HG03159 (cell line): ENCODE measurements around the gene CD37.

Experiments
- ATAC-seq: cut with Tn5 transposase; IDR thresholded peaks from one replicate; pipeline ENCODE4 v1.9.1; 2021; ENCODE audit warnings: mild to moderate bottlenecking, moderate library complexity; ENCODE audit not compliant: unreplicated experiment

CD37 gene

DNA sequence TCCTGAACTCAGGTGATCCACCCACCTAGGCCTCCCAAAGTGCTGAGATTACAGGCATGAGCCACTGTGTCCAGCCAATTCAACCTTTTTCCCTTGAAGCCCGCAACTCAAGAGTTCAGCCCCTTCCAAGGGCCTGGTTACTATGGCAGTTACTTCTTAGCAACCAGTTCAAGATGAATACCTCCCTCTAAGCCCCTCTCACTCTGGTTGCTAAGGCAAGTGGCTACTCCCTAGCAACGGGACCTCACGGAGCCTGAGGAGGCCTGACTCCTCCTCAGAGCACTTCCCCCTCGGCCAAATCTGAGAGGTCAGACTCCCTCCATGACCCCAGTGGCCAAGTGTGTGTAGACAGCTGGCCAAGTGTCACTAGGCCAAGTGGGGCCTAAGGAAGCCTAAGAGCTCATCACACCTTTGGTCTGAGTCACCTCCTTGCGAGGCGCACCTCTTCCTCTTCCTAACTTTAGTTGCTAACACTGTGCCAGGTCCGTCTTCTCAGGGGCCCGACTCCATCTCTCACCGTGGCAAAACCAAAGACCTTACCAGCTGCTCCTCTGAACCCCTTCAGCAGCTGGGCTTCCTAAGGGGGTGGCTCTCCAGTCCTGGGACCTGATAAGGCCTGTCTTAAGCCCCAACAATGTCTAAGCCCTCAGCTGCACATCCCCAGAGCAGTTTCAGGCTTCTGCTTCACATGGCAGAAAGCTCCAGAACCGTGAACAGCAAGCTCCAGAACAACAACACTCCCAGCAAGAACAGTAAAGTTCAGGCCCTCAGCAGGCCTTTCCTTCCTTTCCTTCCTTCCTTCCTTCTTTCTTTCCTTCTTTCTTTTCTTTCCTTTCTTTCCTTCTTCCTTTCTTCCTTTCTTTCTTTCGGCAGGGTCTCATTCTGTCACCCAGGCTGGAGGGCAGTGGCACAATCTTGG lies 9.6 kb downstream of the CD37 start:
- ATAC-seq = no peak

DNA sequence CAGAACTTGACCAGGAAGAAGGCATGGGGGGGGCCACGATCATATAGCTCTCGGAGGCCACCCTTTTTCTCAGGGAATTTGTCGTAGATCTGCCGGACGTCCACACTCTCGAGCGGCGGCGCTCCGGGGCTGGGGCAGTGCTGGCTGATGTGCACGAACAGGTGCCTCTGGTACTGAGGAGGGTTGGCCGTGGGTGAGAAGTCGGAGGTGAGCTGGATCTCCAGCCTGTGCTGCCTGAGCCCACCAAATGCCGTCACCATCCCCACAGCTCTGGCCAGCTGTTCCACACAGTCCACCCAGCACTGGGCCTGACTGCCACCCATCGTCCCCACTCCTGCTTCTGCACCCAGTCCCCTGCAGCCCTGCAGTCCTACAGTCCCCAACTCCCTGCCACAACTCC lies 12.0 kb downstream of the CD37 start:
- ATAC-seq = no peak

DNA sequence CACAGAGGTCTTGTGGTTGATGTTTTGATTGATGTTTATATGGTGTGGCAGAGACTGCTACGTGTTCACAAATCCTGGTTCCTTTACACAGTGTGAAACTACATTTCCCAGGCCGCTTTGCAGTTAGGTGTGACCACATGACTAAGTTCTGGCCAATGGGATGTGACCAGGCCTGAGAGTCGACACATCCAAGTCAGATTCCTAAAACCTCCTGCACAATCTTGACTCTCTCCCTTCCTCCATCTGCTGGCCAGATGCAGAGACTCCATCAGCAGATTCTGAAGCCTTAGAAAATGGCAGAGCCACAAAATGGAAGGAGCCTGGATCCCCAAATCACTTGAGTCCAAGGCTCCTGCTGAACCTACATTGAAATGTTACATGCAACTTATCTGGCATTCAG lies 12.6 kb downstream of the CD37 start:
- no peak for ATAC-seq

GRCh38 chr19:49348305-49349189 lies 13.3 kb downstream of the CD37 start:
- no peak for ATAC-seq

DNA sequence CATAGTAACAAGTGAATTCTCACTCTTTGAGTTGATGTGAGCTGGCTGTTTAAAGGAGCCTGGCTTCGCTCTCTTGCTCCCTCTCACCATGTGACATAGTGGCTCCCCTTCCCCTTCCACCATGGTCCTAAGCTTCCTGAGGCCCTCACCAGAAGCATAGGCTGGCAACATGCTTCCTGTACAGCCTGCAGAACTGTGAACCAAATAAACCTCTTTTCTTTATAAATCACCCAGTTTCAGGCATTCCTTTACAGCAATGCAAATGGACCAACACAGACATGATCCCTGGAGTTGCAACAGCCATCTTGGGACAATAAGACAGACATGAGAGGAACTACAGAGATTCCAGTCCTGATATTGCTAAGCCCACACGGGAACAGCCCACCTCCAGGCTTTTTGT lies 14.4 kb downstream of the CD37 start:
- ATAC-seq = no peak

DNA sequence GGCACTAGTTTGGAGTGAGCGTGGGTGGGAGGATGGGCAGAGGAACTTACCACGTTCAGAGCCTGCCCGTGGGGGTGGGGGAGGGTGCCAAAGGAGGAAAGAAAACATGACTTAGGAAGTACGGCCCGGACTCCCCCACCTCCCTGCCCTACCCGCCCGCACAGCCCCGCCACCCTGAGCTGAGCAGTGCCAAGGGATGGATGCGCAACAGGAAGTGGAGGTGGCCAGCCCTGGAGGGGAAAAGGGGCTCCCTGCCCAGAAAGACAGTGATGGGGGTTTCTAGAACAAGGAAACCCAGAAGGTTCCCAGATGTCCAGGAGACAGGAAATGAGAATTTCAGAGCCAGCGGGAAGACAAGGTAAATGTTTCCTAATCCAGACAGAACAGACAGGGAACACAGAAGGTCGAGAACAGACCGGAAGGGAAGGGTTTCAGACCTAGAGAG lies 20.7 kb downstream of the CD37 start:
- ATAC-seq = no peak

DNA sequence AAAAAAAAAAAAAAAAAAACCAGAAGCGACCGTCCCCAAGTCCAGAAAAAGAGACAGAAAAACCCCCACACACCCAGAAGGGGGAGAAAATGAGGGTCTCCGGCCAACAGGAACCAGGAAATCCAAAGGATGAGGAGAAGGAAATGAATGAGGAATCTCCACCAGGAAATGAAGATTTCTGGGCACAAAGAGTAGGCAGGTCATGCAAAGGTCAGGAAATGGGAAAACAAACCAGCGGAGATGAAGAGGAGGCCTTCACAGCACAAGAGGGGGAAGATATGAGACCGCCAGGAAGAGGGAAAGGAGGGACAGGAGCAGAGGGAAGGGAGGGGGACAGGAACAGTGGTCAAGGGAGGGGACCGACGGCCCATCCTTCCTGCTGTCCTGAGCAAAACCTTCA lies 21.2 kb downstream of the CD37 start:
- ATAC-seq = no peak

DNA sequence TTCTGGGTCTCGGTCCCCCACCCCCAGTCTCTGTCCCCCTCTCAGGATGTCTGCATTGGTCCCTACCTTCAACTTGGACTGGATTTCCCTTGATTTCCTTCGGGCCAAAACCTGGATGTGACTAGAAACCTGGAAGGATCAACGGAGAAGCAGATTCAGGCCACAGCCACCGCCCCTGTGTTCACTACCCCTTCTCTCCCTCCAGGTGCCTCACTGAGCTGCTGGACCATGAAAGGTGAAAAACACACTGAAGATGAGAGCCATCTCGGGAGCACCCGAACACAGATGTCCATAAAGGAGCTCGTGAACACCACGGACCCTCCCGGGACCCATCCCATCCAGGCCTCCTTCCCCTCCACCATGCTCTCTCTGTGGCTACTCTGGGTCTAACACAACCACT lies 22.0 kb downstream of the CD37 start:
- no peak for ATAC-seq

DNA sequence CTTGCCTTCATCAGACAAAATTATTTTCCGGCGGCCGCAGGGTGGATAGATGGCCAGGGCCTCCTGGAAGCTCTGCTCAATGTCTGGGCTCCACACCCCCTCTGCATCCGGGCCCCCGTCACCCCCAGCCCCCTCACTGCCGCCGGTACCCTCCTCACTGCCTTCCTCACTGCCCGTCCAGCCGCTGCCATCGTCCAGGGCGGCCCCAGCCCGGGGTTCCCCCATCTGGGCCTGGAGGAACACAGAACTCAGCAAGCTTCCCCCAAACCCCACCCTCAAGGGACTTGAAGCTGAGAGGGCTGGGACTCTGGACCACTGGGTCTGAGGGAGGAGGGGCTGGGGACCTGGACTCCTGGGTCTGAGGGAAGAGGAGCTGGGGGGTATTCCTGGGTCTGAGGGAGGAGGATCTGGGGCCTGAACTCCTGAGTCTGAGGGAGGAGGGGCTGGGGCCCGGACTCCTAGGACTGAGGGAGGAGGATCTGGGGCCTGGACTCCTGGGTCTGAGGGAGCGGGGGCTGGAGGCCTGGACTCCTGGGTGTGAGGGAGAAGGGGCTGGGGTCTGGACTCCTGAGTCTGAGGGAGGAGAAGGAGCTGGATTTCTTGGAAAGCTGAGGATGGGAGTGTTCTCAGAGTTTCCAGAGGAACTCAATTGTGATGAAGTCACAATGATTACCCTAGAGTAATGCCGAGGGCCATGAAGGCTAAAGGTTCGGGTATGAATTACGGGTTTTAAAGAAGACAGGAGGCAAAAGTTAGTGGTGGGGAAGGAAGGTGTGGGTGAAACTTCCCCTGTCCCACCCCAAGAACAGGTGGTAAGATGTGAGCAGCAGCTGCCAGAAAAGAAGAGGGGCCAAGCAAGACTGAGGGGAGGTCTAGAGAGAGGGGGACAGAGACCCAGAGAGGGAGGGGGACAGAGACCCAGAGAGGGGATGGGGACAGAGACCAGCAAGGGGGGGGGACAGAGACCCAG lies 24.9 kb downstream of the CD37 start:
- ATAC-seq = no peak

- ATAC-seq = no peak
Measured at GRCh38 chr19:49361438-49362047, 26.3 kb downstream of the CD37 start.

GRCh38 chr19:49362048-49362928 lies 27.1 kb downstream of the CD37 start, which contains the start of gene TEAD2:
TSS of gene TEAD2 (minus strand) at chr19:49362416. CDS start at chr19:49360075, 2,341 bp downstream.
- no peak for ATAC-seq

DNA sequence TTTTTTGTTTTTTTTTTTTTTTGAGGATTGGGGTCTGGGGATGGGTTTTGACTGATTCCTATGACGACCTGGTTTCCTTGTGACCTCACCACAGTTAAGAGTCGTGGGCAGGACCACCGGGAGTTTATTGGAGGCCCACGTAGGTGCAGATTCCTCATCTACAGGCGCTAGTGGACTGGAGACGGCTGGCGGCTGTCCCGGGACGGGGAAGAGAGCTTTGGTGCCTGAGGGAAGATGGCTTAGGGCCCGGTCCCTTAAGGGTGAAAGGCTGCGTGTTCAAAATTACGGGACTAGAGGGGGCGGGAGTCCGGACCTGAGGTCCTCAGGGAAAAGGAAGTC lies 27.7 kb downstream of the CD37 start:
- no peak for ATAC-seq

DNA sequence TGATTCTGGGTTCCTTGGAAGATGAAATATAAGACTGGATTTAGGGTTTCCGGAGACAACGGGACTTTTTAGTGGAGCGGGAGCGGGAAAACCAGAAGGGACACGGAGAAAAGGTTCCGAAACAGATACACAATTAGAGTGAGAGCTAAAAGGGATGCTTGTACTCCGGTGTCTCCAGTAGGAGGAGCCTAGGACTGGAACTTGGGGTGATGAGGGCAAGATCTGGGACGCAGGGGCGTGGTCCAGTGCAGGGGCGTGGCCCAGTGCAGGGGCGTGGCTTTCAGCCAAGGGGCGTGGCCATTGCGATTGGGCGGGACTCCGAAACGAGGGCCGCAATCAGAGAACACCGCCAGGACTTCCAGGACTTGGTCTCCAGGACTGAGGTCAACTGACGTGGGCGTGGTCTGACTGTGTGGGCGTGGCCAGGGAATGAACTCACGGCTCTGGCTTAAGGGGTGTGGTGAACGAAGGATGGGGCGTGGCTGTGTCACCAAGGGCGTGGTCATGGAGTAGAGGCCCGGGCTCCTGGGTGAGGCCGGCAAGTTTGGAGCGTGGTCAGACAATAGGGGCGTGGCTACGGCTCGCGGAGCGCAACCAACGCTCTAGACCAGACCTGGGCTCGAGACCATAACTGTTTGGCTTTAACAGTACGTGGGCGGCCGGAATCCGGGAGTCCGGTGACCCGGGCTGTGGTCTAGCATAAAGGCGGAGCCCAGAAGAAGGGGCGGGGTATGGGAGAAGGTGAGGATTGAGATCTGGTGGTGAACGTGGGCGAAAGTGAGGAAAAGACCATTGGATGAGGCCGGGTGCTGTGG lies 28.3 kb downstream of the CD37 start, which contains the start of gene DKKL1:
TSS of gene DKKL1 (plus strand) at position 610 of the 815 bp plus-strand sequence. CDS start at position 732, 122 bp downstream.
- no peak for ATAC-seq

- no peak for ATAC-seq
Measured at GRCh38 chr19:49364083-49364737, 29.0 kb downstream of the CD37 start.

DNA sequence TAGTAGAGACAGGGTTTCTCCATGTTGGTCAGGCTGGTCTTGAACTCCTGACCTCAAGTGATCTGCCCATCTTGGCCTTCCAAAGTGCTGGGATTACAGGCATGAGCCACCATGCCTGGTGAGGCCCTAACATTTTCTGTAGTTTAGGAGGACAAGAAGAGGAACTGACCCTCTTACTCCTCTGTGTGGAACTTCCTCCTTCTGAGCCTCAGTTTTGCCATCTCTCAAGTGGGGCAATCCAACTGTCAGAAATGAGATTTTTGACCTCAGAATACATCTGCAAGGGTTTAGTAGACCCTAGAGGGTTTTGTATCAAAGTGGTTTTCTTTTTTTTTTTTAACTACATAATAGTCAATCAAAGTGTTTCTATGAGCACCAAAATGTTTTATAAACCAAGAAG lies 30.9 kb downstream of the CD37 start:
- ATAC-seq = no peak

GRCh38 chr19:49368711-49369358 lies 33.6 kb downstream of the CD37 start:
- no peak for ATAC-seq

DNA sequence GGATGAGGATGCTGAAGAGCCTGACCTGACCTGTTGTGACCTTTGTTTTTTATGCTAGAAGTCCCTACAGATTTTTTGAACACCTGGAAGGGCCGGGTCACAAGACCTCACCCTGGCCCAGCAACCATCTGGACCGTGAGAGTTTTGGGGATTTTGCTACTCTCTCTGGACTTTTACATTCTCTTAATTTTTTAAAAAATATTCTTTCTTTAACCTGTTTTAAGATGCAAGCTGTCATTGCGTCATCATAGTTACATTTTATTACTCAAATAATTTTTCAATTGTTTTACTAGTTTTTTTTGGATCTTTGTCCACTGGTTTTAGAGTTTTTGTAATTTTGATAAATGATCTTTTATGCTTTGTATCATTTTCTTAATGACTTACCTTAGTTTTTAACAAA lies 36.0 kb downstream of the CD37 start:
- no peak for ATAC-seq
